ENCODE data around the gene GTF2A1. TPM values are rescaled to one million over a fixed set of nuclear protein-coding genes. Genes with fewer than 3 reads are reported as not detected.

GTF2A1 gene
- polyA plus RNA-seq, 3 donors from 2014 or later = 10.5 to 26.3 (median 20.7) TPM

DNA sequence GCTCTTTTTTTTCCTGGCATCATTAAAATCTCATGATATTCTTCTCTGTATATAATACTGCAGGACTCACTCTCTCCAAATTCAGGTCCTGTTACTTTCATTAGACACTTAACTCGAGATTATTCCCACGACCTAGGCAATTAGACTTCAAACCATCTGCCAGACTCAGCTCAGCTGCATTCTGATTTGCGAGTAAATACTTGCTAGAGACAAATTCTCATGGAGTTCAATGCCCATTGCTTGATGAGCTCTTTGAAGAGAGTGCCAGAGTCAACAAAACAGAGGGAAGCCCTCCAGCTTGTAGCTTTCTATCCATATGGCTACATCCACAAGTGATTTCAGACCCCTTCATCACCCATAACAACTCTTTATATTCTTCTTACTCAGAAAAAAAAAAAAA, 88.3 kb downstream of the GTF2A1 start:
- H3K4me3 Mint-ChIP-seq = no peak overlapping the region
- no peak for DNase-seq
- H3K9me3 Mint-ChIP-seq = no peaks in the 10 kb centered on the region
- no peaks in the 10 kb centered on the region for H3K36me3 Mint-ChIP-seq
- H3K4me1 Mint-ChIP-seq = no peaks in the 10 kb centered on the region
- no peak overlapping the region for H3K27ac Mint-ChIP-seq
- H3K27me3 Mint-ChIP-seq (ENCODE audit: low read depth in 3 of 3) = no peaks in the 10 kb centered on the region

DNA sequence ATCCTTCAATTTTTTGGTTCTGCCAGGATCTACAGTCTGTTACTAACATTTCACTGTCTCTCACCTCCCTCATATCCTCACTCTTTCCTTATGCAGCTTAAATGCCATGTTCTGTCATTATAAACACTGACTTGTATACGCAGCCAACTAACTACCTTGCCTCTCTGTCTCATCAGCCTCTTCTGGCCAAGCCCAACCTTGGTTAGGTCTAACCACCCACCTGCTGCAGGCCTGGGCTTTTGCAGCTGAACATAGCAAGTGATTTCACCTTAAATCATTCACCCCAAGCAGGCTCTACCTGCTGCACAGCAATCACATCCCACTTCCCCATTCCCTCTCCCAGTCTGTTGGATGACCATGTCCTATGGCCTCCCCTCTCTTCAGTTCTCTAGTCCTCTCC, 91.5 kb downstream of the GTF2A1 start:
- Mint-ChIP-seq H3K9me3 (peaks cover 0 to 2% (median 0%) of the 10 kb centered on the region in 6 donors), H3K27me3 (ENCODE audit: low read depth in 3 of 3) (no peaks in the 10 kb centered on the region), H3K36me3 (no peaks in the 10 kb centered on the region), H3K27ac (no peak overlapping the region), H3K4me3 (no peak overlapping the region), H3K4me1 (no peaks in the 10 kb centered on the region)
- DNase-seq = no peak

DNA sequence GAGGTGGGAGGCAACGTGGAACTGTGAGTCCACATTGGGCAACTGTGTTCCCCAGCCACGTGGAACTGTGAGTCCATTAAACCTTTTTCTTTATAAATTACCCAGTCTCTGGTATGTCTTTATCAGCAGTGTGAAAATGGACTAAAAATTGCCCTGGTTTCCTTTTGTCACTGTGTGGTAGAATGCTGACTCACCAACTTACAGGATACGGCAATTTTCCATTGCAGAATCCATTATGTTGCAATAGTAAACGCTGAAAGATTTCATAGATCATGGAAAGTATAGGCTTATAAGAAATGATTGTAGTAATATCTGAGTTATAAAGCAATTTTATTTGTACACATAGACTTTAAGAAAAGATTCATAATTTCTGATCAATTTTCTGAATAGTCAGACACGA, 93.0 kb downstream of the GTF2A1 start:
- Mint-ChIP-seq H3K27ac (no peak overlapping the region), H3K36me3 (no peaks in the 10 kb centered on the region), H3K4me1 (no peaks in the 10 kb centered on the region), H3K27me3 (ENCODE audit: low read depth in 3 of 3) (no peaks in the 10 kb centered on the region), H3K9me3 (peaks cover 0 to 2% (median 0%) of the 10 kb centered on the region in 6 donors), H3K4me3 (no peak overlapping the region)
- DNase-seq = no peak

DNA sequence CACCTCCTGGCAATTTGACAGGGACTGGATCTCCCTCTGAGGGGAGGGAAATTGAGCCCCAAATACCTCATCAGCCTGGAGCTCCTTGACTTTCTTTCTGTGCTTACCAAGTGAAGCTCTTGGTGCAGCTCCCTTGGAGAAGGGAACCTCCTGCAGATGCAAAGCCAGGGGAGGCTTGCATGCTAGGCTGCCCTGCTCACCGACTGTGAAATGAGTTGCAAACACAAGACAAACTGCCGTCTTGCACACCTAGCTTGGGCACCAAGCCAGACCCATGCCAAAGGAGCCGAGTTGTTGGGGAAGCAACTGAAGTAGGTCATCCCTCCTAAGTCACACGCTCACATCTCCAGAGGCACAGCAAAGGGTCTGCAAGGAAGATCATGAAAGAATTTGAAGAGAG, 95.2 kb downstream of the GTF2A1 start:
- Mint-ChIP-seq H3K4me3 (no peak overlapping the region), H3K27ac (no peak overlapping the region), H3K36me3 (peaks cover 0 to 4% (median 0%) of the 10 kb centered on the region in 3 donors), H3K9me3 (peaks cover 0 to 2% (median 0%) of the 10 kb centered on the region in 6 donors), H3K27me3 (ENCODE audit: low read depth in 3 of 3) (peaks cover 0 to 1% (median 0%) of the 10 kb centered on the region in 3 donors), H3K4me1 (peaks cover 5 to 6% of the 10 kb centered on the region in 2 donors)
- DNase-seq = no peak

Other genes starting within 250 kb of the GTF2A1 start
- gene STON2, start 179.4 kb upstream of the GTF2A1 start, polyA plus RNA-seq = under 1 TPM in 1 of 3 donors, not detected in 2; 0.16 TPM

All from immature natural killer cell (primary cell).